ENCODE measurements around the gene RUNX2. TPM values are rescaled to one million over a fixed set of nuclear protein-coding genes. Genes with fewer than 3 reads are reported as not detected.

RUNX2 gene
- total and polyA plus RNA-seq, 9 of the 15 experiments (the other 6 are each of a cell fraction or from before 2014, with no cell fraction given), result 0.29 to 1.00 (median 0.43) TPM

DNA sequence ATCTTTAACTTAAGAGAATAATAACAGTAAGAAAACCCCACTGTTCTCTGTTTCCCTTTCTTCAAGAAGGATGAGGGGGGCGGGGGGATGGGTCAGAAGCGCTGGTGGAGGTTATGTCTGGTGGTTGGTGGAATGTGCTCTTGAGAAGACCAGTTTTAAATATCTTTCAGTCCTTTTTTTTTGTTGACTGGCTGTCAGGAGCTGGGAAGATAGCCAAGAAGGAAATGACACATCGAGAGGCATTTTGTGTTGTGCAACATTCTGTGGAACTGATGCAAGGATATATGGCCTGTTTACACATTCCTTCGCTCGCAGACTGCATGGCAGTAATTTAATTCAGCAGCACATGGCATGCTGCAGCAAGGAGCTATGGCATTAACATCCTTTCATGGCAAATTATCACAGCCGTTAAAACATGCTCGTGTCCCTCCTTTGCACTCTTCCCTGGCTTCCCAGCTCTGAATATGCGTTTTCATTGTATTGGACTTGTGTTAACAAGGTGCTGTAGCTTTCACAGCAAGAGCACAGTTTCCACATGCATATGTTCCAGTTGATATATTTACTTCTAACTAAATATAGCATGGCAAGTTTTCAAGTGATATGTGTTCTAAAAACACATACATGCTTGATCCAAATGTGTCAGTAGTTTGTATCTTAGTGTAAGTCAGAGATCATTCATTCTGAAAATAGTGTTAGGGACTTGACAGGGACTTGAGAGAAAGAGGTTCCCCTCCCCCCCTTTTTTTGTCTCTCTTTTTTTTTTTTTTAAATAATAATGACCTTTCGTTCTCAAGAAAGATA lies 117.8 kb downstream of the RUNX2 start (continued):
- TF ChIP-seq ZNF518B (CRISPR knock-in tag; IDR thresholded peaks at IDR 0.05) (no peak), SAP30 (IDR thresholded peaks at IDR 0.05; ENCODE audit: borderline replicate concordance, insufficient read depth, low read depth, low read length, poor library complexity, severe bottlenecking) (peak; percentile 39), GTF2A2 (tag; IDR thresholded peaks at IDR 0.05) (peak; percentile 68; the same call in 1 of the 2 replicates), ZNF592 (IDR thresholded peaks at IDR 0.05) (peak; percentile 98), HDAC8 (tag; IDR thresholded peaks at IDR 0.05) (0 out of 2 replicates have a peak, but pooled peaks have one; percentile 35), ZNF280A (IDR thresholded peaks at IDR 0.05; ENCODE audit: low read depth, partially characterized antibody) (no peak), FOXP4 (CRISPR knock-in tag; IDR thresholded peaks at IDR 0.05; ENCODE audit: borderline replicate concordance) (no peak), ZNF224 (CRISPR knock-in tag; IDR thresholded peaks at IDR 0.05) (no peak)
- TF ChIP-seq, protein P1, sequence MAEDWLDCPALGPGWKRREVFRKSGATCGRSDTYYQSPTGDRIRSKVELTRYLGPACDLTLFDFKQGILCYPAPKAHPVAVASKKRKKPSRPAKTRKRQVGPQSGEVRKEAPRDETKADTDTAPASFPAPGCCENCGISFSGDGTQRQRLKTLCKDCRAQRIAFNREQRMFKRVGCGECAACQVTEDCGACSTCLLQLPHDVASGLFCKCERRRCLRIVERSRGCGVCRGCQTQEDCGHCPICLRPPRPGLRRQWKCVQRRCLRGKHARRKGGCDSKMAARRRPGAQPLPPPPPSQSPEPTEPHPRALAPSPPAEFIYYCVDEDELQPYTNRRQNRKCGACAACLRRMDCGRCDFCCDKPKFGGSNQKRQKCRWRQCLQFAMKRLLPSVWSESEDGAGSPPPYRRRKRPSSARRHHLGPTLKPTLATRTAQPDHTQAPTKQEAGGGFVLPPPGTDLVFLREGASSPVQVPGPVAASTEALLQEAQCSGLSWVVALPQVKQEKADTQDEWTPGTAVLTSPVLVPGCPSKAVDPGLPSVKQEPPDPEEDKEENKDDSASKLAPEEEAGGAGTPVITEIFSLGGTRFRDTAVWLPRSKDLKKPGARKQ (CRISPR knock-in tag; IDR thresholded peaks at IDR 0.05), result no peak

Data from K562 (cell line).